ENCODE data around the gene ITPKC.
"Not testable (repeated sequence)": the region's sequence is repeated elsewhere in the genome, so short reads cannot be mapped to it uniquely, and the experiment has no call there.

- not testable (repeated sequence) for TF ChIP-seq CTCF (IDR thresholded peaks at IDR 0.05); POLR2A (IDR thresholded peaks at IDR 0.05); EP300 (IDR thresholded peaks at IDR 0.05; ENCODE audit: low read depth); POLR2AphosphoS5 (IDR thresholded peaks at IDR 0.05)
Observed at GRCh38 chr19:40771101-40771862, 54.4 kb downstream of the ITPKC start.
